C4-2B (cell line): ENCODE data around the gene DVL3.

ENCODE experiments used
- H3K27ac ChIP-seq: fragments of 450-650 bp; 2 replicates; pipeline ENCODE4 v1.5.1; 2017
- ZFX ChIP-seq: fragments of 450-650 bp; IDR thresholded peaks from 2 replicates; pipeline ENCODE4 v1.6.1; 2017
- TF ChIP-seq, protein P1 (sequence below): fragments of 450-650 bp; conservative IDR thresholded peaks from 2 replicates; pipeline ENCODE4 v1.5.1; 2017; ENCODE audit warnings: mild to moderate bottlenecking

DVL3 gene

DNA sequence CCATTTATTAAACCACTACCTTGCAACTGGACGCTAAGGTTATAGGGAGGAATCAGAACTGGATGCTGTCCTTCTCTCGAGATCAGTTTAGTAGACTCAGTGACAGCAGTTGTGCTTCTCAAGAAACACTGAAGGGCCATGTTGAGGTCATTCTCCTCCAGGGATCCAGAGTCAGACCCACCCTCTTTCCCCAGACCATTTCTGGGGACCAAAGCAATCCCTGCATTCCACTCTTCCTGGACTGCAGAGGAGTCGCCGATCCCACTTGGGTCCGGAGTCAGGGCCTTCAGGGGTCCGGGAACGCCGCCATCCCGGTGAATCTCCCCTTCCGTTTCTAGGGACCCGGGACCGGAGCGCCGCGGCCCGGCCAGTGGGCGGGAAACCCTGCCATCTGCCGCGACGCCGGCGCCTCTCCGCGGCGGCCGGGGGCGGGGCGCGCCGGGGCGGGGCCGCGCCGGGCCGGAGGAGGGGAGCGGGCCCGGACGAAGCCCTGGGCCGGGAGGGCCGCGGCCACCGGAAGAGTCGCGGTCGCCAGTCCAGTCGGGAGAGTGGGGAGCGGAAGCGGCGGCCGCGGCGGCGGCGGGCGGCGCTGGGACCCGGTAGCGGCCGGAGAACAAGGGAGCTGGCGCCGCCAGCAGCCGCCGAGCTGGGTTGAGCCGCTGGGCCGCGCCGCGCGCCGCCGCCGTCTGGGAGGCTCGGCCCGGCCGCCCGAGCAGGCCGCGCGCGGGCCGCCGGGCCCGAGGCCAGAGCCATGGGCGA lies at the start of gene DVL3:
DVL3 (plus strand) TSS at position 493 of the 759 bp plus-strand sequence; CDS start at position 752, 259 bp downstream.
- peak within 1 kb of the TSS; percentile 86 for H3K27ac ChIP-seq

DNA sequence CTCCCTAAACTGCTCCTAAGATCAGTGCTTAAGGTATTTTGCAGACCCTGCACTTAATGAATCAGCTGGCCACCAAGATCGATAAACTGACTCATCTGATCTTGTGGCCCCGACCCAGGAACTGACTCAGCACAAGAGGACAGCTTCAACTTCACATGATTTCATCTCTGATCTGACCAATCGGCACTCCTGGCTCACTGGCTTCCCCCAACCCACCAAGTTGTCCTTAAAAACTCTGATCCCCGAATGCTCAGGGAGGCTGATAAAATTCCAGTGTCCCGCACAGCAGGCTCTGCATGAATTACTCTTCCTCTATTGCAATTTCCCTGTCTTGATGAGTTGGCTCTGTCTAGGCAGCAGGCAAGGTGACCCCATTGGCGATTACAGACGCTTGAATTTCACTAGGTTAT lies 44.9 kb upstream of the DVL3 start:
- H3K27ac ChIP-seq = no peak overlapping the region
- TF ChIP-seq ZFX = no peak
- TF ChIP-seq, protein P1, sequence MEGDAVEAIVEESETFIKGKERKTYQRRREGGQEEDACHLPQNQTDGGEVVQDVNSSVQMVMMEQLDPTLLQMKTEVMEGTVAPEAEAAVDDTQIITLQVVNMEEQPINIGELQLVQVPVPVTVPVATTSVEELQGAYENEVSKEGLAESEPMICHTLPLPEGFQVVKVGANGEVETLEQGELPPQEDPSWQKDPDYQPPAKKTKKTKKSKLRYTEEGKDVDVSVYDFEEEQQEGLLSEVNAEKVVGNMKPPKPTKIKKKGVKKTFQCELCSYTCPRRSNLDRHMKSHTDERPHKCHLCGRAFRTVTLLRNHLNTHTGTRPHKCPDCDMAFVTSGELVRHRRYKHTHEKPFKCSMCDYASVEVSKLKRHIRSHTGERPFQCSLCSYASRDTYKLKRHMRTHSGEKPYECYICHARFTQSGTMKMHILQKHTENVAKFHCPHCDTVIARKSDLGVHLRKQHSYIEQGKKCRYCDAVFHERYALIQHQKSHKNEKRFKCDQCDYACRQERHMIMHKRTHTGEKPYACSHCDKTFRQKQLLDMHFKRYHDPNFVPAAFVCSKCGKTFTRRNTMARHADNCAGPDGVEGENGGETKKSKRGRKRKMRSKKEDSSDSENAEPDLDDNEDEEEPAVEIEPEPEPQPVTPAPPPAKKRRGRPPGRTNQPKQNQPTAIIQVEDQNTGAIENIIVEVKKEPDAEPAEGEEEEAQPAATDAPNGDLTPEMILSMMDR = no peak

More for the DNA sequence above, at the start of gene DVL3:
- TF ChIP-seq ZFX = peak; percentile 98
- TF ChIP-seq, protein P1 = no peak

DNA sequence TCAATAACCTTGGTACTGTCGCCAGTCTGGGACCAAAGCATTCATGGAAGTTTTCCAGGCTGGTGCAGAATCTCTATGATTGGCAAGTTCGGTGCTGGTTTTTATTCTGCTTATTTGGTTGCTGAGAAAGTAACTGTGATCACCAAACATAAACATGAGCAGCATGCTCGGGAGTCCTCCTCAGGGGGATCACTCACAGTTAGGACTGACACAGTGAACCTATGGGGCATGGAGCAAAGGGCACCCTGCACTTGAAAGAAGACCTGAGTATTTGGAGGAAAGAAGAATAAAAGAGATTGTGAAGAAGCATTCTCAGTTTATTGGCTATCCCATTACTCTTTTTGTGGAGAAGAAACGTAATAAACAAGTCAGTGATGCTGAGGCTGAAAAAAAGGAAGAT lies 39.2 kb upstream of the DVL3 start:
- TF ChIP-seq ZFX = no peak
- TF ChIP-seq, protein P1 = no peak
- no peak overlapping the region for H3K27ac ChIP-seq

DNA sequence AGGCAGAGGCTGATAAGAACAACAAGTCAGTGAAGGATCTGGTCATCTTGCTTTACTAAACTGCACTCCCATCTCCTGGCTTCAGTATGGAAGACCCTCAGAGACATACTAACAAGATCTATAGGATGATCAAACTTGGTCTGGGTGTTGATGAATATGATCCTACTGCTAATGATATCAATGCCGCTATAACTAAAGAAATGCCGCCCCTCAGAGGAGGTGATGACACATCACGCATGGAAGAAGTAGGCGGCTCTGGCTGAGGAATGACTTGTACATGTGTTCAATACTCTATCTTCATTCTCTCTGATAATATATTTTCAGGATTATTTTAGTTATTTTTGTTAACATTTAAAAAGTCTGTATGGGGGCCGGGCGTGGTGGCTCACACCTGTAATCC lies 37.5 kb upstream of the DVL3 start:
- TF ChIP-seq, protein P1 = no peak
- no peak for TF ChIP-seq ZFX
- no peak overlapping the region for H3K27ac ChIP-seq

DNA sequence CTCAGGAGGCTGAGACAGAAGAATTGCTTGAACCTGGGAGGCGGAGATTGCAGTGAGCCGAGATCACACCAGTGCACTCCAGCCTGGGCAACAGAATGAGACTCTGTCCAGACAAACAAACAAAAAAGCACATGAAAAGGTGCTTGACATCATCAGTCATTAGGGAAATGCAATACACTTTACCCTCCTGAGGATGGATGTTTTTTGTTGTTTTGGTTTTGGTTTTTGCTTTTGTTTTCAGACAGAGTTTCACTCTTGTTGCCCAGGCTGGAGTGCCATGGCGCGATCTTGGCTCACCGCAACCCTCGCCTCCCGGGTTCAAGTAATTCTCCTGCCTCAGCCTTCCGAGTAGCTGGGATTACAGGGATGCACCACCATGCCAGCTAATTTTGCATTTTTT lies 34.1 kb upstream of the DVL3 start:
- H3K27ac ChIP-seq = peak overlapping the region; percentile 38

DNA sequence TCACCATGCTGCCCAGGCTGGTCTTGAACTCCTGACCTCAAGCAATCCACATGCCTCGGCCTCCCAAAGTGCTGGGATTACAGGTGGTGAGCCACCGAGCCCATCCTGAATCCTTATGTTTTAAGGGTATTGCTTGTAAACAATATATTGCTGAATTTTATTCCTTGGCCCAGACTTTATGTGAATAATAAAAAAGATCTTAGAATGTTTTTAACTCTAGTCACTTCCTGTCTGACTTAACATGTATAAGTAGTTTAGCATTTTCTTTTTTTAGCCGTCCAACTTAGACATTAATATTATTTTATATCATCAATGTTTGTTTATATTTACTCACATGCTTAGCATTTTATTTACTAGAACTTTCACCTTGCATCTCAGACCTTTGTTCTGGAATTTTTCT lies 29.2 kb upstream of the DVL3 start:
- no peak for TF ChIP-seq ZFX
- TF ChIP-seq, protein P1 = no peak
- H3K27ac ChIP-seq = no peak overlapping the region

DNA sequence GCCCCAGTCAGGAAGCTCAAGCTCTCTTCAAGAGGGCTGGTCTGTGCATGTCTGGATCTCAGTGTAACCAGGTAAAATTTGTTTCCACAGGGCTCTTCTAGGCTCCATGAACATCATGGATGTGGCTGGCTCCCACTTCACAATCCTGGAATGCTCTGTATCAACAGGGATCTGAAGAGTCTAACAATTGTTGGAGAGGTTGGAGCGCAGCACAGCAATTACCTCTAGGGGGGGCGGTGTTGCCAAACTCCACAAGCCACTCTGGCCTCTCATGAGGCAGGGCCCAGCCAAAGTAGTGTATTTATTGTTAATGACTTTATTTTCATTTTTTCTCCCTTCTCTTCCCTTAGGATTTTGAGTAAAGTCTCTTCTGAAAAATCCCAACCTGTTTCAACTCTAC lies 26.2 kb upstream of the DVL3 start:
- TF ChIP-seq, protein P1 = peak; percentile 61
- TF ChIP-seq ZFX = no peak
- no peak overlapping the region for H3K27ac ChIP-seq

DNA sequence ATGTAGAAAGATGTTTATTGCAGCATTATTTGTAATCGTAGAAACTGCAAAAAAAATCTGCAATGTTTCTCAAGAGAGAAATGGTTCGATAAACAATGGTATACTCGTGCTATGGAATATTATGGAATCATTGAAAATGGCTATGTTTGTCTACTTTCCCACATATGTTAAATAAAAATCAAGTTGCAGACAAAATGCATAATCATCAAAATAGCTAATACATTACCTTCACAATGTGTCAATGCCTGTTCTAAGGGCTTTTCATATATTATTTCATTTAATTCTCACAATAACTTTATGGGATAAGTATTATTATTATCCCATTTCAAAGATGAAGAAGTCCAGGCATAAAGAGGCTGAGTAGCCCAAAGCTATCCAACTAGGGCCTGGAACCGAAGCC lies 22.2 kb upstream of the DVL3 start:
- H3K27ac ChIP-seq = no peak overlapping the region
- TF ChIP-seq, protein P1 = no peak
- TF ChIP-seq ZFX = no peak
